HepG2 (cell line): ENCODE measurements around the gene RPS6KA2. TPM values are rescaled to one million over a fixed set of nuclear protein-coding genes. Genes with fewer than 3 reads are reported as not detected.

Source experiments
- ARID2 ChIP-seq: sonication (generic); formaldehyde crosslinking; IDR thresholded peaks from 2 replicates; pipeline ENCODE4 v1.8.1; 2022; ENCODE audit warnings: mild to moderate bottlenecking, missing genetic modification reagents, borderline replicate concordance
- CCAR2 ChIP-seq: fragments of 200-400 bp; formaldehyde crosslinking; optimal IDR thresholded peaks from 2 replicates; pipeline ENCODE3; 2018; ENCODE audit warnings: low read depth, mild to moderate bottlenecking, low read length, moderate library complexity
- HNRNPL ChIP-seq: fragments of 200-400 bp; formaldehyde crosslinking; IDR thresholded peaks from 2 replicates; pipeline ENCODE4 v1.6.1; 2017; ENCODE audit warnings: mild to moderate bottlenecking, low read depth, low read length
- MAFK ChIP-seq, 2 experiments: IDR thresholded peaks in 1 of 2; conservative IDR thresholded peaks in 1 of 2; 2 replicates each; pipeline ENCODE4 v1.6.1; 2011; ENCODE audit warnings: improper control_type of control experiment in 2 of 2, low read length in 2 of 2
- MXD4 ChIP-seq: IDR thresholded peaks from 2 replicates; pipeline ENCODE4 v1.6.1; 2016; ENCODE audit warnings: mild to moderate bottlenecking, missing biosample characterization, missing genetic modification reagents
- RBAK ChIP-seq: sonication (generic); formaldehyde crosslinking; IDR thresholded peaks from 2 replicates; pipeline ENCODE4 v1.5.1; 2020; ENCODE audit warnings: mild to moderate bottlenecking, missing genetic modification reagents
- RCOR2 ChIP-seq: IDR thresholded peaks from 2 replicates; pipeline ENCODE4 v1.6.1; 2016; ENCODE audit warnings: missing biosample characterization, missing genetic modification reagents
- TGIF2 ChIP-seq: IDR thresholded peaks from 2 replicates; pipeline ENCODE4 v1.6.1; 2016; ENCODE audit warnings: control low read depth, missing compliant biosample characterization
- TOPORS ChIP-seq: sonication (generic); formaldehyde crosslinking; IDR thresholded peaks from 2 replicates; pipeline ENCODE4 v1.8.0; 2023; ENCODE audit warnings: mild to moderate bottlenecking, missing genetic modification reagents
- ZMAT3 ChIP-seq: sonication (generic); formaldehyde crosslinking; conservative IDR thresholded peaks from 2 replicates; pipeline ENCODE4 v1.7.0; 2021; ENCODE audit warnings: missing genetic modification reagents
- ZNF225 ChIP-seq: sonication (generic); formaldehyde crosslinking; IDR thresholded peaks from 2 replicates; pipeline ENCODE4 v1.4.0; 2020; ENCODE audit warnings: mild to moderate bottlenecking, missing genetic modification reagents
- ZNF547 ChIP-seq: sonication (generic); formaldehyde crosslinking; IDR thresholded peaks from 2 replicates; pipeline ENCODE4 v1.5.1; 2020; ENCODE audit warnings: mild to moderate bottlenecking, missing genetic modification reagents
- ZNF724P ChIP-seq: sonication (generic); formaldehyde crosslinking; IDR thresholded peaks from 2 replicates; pipeline ENCODE4 v1.8.0; 2022; ENCODE audit warnings: missing genetic modification reagents, borderline replicate concordance
- polyA plus RNA-seq, 8 experiments: library from polyadenylated mRNA; depleted of rRNA in 3 of 8; stranded (reverse) in 7 of 8; unstranded in 1 of 8; fragments of >200 nt; fragmentation: Illumina TruSeq in 4 of 8; extraction: Trizol in 4 of 8; gene quantifications; 2 replicates each; pipeline versions ENCODE4 v1.2.1 to v1.2.3, GENCODE V29; 2011 to 2016; ENCODE audit warnings: low read depth in 4 of 8, missing spikeins in 1 of 8, mixed read lengths in 1 of 8; ENCODE audit not compliant: insufficient read depth in 1 of 8
- total RNA-seq, 5 experiments: library from RNA; depleted of rRNA; stranded (reverse); fragments of >200 nt; fragmentation: Illumina TruSeq; extraction: Trizol; gene quantifications; 2 replicates each; pipeline ENCODE4 v1.2.3, GENCODE V29; 2016; ENCODE audit warnings: low read depth in 1 of 5
- TF ChIP-seq, protein P1 (sequence below): IDR thresholded peaks from 2 replicates; pipeline ENCODE4 v1.6.1; 2012; ENCODE audit warnings: low read length, improper control_type of control experiment
- TF ChIP-seq, protein P2 (sequence below), 2 experiments: sonication (generic) in 1 of 2; formaldehyde crosslinking in 1 of 2; IDR thresholded peaks; 2 replicates each; pipeline versions ENCODE4 v1.5.1 to v1.6.1; 2011 to 2020; ENCODE audit warnings: borderline replicate concordance in 1 of 2, low read depth in 1 of 2, low read length in 1 of 2, mild to moderate bottlenecking in 1 of 2, missing genetic modification reagents in 1 of 2, moderate library complexity in 1 of 2
- TF ChIP-seq, protein P3 (sequence below): sonication (generic); formaldehyde crosslinking; IDR thresholded peaks from 2 replicates; pipeline ENCODE4 v1.4.0; 2020; ENCODE audit warnings: missing genetic modification reagents
- TF ChIP-seq, protein P4 (sequence below): sonication (generic); formaldehyde crosslinking; IDR thresholded peaks from 2 replicates; pipeline ENCODE4 v1.8.1; 2022; ENCODE audit warnings: mild to moderate bottlenecking, missing genetic modification reagents

Gene RPS6KA2
- total and polyA plus RNA-seq, 2 of the 13 experiments (the other 11 are each of a cell fraction or from before 2014, with no cell fraction given), result 0.22 to 0.38 TPM

DNA sequence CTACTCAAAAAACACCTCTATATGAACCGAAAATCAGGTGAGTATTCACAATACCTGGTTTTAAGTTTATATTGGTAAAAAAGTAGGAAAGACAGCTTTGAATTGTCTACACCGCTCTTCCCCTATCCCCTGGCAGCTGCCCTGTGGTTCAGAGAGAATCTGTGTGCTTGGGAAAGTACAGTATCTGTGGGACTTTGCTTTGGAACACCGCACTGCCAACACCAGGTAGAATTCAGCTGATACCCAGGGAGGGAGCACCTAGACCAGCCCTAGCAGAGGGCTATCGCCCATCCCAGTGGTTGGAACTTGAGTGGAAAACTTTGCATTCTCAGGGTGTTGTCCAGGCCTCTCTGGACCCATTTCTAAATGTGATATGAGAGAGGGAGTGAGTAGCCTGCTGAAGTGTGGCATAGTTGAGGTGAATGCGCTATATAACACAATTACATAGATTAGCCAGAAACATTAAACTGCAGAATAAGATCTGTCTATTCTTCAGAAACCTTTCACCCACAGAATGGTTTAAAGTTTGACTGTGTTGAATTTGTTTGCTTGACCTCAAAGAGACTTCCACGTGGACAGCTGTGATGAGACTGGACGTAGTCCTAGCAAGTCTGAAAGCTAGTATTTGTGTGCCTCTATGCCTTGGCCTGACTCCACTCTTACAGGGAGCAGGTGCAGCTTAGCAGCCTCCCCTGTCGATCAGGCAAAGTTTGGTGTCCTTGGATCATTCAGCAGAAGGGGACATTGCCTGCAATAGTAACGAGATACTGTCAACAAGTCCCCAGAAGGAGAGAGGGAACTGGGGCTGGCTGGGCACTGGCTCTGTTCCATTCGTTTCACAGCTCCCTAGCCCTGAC, 232.8 kb downstream of the RPS6KA2 start (continued):
- TF ChIP-seq, protein P1, sequence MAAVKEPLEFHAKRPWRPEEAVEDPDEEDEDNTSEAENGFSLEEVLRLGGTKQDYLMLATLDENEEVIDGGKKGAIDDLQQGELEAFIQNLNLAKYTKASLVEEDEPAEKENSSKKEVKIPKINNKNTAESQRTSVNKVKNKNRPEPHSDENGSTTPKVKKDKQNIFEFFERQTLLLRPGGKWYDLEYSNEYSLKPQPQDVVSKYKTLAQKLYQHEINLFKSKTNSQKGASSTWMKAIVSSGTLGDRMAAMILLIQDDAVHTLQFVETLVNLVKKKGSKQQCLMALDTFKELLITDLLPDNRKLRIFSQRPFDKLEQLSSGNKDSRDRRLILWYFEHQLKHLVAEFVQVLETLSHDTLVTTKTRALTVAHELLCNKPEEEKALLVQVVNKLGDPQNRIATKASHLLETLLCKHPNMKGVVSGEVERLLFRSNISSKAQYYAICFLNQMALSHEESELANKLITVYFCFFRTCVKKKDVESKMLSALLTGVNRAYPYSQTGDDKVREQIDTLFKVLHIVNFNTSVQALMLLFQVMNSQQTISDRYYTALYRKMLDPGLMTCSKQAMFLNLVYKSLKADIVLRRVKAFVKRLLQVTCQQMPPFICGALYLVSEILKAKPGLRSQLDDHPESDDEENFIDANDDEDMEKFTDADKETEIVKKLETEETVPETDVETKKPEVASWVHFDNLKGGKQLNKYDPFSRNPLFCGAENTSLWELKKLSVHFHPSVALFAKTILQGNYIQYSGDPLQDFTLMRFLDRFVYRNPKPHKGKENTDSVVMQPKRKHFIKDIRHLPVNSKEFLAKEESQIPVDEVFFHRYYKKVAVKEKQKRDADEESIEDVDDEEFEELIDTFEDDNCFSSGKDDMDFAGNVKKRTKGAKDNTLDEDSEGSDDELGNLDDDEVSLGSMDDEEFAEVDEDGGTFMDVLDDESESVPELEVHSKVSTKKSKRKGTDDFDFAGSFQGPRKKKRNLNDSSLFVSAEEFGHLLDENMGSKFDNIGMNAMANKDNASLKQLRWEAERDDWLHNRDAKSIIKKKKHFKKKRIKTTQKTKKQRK, result no peak
- peak; percentile 53; the same call in 1 of the 2 replicates for TF ChIP-seq ARID2 (CRISPR knock-in tag)
- no peak; the same call in 1 of the 2 replicates for TF ChIP-seq ZNF225 (CRISPR knock-in tag)
- TF ChIP-seq, protein P2, sequence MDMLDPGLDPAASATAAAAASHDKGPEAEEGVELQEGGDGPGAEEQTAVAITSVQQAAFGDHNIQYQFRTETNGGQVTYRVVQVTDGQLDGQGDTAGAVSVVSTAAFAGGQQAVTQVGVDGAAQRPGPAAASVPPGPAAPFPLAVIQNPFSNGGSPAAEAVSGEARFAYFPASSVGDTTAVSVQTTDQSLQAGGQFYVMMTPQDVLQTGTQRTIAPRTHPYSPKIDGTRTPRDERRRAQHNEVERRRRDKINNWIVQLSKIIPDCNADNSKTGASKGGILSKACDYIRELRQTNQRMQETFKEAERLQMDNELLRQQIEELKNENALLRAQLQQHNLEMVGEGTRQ (IDR thresholded peaks at IDR 0.05; ENCODE audit: low read depth, low read length), result no peak
- TF ChIP-seq, protein P2 (CRISPR knock-in tag; IDR thresholded peaks at IDR 0.05; ENCODE audit: borderline replicate concordance), result no peak
- no peak for TF ChIP-seq ZNF547 (CRISPR knock-in tag)
- 0 out of 2 replicates have a peak, but pooled peaks have one; percentile 55 for TF ChIP-seq ZMAT3 (CRISPR knock-in tag)
- TF ChIP-seq MAFK (conservative IDR thresholded peaks at IDR 0.05 in 1 of 2, IDR thresholded peaks at IDR 0.05 in 1 of 2; ENCODE audit: low read length in 2 of 2), result no peak
- peak; percentile 92 for TF ChIP-seq RBAK
- TF ChIP-seq, protein P3, sequence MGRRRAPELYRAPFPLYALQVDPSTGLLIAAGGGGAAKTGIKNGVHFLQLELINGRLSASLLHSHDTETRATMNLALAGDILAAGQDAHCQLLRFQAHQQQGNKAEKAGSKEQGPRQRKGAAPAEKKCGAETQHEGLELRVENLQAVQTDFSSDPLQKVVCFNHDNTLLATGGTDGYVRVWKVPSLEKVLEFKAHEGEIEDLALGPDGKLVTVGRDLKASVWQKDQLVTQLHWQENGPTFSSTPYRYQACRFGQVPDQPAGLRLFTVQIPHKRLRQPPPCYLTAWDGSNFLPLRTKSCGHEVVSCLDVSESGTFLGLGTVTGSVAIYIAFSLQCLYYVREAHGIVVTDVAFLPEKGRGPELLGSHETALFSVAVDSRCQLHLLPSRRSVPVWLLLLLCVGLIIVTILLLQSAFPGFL (CRISPR knock-in tag), result no peak
- TF ChIP-seq MXD4 (CRISPR knock-in tag), result peak; percentile 68
- TF ChIP-seq, protein P4, sequence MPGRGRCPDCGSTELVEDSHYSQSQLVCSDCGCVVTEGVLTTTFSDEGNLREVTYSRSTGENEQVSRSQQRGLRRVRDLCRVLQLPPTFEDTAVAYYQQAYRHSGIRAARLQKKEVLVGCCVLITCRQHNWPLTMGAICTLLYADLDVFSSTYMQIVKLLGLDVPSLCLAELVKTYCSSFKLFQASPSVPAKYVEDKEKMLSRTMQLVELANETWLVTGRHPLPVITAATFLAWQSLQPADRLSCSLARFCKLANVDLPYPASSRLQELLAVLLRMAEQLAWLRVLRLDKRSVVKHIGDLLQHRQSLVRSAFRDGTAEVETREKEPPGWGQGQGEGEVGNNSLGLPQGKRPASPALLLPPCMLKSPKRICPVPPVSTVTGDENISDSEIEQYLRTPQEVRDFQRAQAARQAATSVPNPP, result no peak
- TF ChIP-seq CCAR2, result no peak
- no peak for TF ChIP-seq ZNF724P (CRISPR knock-in tag)
- no peak for TF ChIP-seq HNRNPL
- TF ChIP-seq TOPORS, result no peak
- peak; percentile 60; the same call in 1 of the 2 replicates for TF ChIP-seq RCOR2 (CRISPR knock-in tag)
- TF ChIP-seq TGIF2 (CRISPR knock-in tag), result no peak
